ENCODE data around the gene DNMT1.

Gene DNMT1

DNA sequence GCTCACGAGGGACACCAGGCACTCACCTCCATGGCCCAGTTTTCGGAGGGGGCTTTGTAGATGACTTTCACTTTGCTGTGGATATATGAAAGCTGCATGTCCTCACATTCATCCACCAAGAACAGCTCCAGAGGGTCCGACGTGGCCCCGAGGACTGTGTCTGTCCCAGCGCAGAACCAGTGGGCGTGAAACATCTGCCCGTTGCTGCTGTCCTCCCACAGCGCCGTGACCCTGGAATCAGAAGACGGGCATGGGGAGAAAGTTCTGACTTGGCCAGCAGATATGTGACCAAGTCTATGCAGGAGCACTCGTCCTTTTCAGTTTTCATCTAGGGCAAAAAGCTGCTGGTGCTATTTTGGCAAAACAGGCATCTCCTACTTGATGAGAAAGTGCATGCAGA lies 45.3 kb downstream of the DNMT1 start:
- no peak for DNase-seq (ENCODE audit: insufficient read length, low spot score)
- no peak for FAIRE-seq
- no peak for TF ChIP-seq POLR2A (IDR thresholded peaks at IDR 0.05; ENCODE audit: low read depth, low read length)

DNA sequence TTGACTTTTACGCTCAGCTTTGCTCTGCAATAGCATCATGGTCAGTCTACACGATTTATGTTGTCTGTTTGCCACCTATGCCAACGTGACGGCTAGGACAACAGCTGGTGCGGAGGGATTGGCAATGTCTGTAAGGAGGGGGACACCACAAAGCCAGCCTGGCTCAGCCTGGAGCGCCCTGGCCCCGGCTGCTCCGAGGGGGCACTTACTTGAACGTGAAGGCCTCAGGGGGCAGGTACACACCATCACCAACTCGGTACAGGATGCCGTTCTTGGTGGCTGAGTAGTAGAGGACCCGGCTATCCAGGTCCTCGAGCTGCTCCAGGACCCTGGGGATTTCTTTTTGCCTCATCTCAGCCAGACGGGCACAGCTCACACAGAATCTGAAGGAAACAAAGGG lies 48.6 kb downstream of the DNMT1 start:
- TF ChIP-seq POLR2A (IDR thresholded peaks at IDR 0.05; ENCODE audit: low read depth, low read length): no peak
- DNase-seq (ENCODE audit: insufficient read length, low spot score): no peak
- no peak for FAIRE-seq

DNA sequence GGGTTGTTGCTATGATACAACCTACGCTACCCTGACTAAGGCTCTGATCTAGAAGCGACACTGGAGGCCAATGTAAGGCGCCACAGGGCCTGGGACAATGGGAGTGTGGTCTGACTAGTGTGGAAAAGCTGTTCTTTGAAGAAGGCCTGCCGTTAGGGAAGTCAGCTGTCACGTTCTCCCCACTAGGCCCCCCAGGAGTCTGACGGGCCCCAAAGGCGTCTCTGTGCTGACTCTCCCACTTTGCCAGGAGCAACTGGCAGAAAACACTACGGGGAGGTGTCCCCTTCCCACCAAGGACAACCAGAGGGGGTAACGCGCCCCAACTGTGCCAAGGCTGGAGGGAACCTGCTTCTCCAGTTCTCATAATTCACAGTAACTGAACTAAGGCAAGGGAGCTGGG lies 49.7 kb downstream of the DNMT1 start:
- DNase-seq (ENCODE audit: insufficient read length, low spot score) (no peak), FAIRE-seq (no peak)
- TF ChIP-seq POLR2A (IDR thresholded peaks at IDR 0.05; ENCODE audit: low read depth, low read length): no peak

DNA sequence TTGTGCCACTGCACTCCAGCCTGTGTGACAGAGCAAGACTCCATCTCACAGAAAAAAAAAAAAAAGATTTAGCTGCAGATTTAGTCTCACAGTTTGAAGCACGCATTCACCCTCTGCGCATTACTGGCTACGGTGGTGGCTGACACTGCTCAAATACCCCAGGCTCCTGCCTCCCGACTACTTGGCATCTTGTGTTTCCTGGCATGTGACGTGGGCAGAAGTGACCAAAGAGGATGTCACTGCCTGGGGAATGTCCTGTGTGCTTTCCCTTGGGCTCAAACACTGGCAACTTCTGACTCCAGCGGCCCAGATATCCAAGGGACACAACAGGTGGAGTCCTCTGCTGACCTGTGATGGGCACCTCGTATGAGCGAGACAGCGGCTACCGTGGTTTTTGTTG lies 50.4 kb downstream of the DNMT1 start:
- no peak for DNase-seq (ENCODE audit: insufficient read length, low spot score)
- TF ChIP-seq POLR2A (IDR thresholded peaks at IDR 0.05; ENCODE audit: low read depth, low read length): no peak
- FAIRE-seq: no peak

DNA sequence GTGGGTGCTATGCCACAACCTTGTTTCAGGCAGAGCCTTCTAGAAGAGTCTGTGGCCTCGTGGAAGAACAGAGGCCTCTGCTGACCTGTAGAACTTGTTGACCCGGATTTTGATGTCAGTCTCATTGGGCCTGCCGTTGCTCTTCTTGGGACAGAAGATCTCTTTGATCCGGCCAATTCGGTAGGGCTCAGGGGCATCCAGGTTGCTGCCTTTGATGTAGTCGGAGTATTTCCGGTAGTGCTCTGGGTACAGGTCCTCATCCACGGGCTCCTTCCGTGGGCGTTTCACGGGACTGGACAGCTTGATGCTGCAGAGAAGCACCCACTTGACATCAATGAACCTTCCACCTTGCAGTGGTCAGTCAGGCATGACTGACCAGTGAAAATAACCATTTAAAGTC lies 51.1 kb downstream of the DNMT1 start:
- no peak for TF ChIP-seq POLR2A (IDR thresholded peaks at IDR 0.05; ENCODE audit: low read depth, low read length)
- FAIRE-seq (no peak), DNase-seq (ENCODE audit: insufficient read length, low spot score) (no peak)

DNA sequence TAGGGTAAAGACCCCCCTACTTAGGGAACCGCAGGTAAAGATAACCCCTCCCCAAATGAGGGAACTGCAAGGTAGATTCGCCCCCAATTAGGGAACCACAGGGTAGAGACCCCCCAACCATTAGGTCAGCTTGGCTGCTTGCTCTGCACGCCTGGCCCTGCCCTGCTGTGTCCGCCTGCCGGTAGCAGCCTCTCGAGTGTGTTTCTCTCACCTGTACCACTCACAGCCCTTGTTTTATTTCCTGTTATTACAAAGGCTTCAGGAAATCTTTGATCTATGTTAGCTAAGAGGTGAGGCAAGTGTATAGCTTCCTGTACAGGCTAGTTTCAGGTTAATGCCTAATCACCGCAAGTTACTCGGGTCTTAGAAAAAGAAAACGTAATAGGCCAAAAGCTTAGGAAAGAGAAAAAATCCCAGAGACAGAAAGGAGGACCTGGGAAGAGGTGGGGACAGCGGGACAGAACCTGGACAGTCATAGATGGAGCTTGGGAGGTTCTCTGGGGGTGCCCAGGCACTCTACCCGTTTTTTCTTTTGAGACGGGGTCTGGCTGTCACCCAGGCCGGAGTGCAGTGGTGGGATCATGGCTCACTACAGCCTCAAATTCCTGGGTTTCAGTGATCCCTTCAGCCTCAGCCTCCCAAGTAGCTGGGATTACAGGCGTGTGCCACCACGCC lies 51.9 kb downstream of the DNMT1 start:
- FAIRE-seq (no peak), DNase-seq (ENCODE audit: insufficient read length, low spot score) (no peak)
- no peak for TF ChIP-seq POLR2A (IDR thresholded peaks at IDR 0.05; ENCODE audit: low read depth, low read length)

DNA sequence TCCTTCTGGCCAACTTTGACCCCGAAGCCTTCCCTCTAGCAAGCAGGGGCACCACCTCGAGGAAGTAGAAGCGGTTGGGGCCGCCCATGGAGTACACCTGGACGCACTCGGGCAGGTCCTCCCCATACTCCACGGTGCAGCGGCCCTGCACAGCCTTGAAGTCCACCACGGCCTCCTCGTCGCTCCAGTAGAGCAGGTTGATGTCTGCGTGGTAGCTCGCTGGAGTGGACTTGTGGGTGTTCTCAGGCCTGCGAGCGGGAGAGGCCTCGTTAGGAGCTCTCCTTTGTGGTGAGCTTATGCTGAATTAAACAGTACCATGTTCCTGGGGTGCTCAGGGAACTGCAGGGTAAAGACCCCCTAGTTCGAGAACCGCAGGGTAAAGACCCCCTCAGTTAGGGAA lies 52.8 kb downstream of the DNMT1 start:
- DNase-seq (ENCODE audit: insufficient read length, low spot score) (no peak), FAIRE-seq (no peak)
- TF ChIP-seq POLR2A (IDR thresholded peaks at IDR 0.05; ENCODE audit: low read depth, low read length): no peak

DNA sequence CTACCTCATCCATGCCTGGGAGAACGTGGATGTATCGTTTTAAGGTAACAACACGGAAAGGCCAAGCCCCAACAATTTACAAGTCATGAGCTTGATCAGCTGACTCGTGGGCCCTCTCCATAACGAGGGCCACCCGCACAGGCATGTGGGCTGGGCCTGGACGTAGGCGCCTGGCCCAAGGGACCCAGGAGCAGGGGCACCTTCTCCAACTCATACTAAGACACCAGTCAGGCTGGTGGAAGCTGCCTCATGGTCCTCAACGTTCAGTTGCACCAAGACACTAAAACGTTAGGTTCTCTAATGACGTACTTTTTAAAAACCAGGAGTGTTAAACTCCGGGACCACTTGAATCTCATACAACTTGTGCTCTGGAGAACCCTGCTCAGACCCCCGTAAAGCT lies 53.3 kb downstream of the DNMT1 start:
- FAIRE-seq (no peak), DNase-seq (ENCODE audit: insufficient read length, low spot score) (no peak)
- TF ChIP-seq POLR2A (IDR thresholded peaks at IDR 0.05; ENCODE audit: low read depth, low read length): no peak

DNA sequence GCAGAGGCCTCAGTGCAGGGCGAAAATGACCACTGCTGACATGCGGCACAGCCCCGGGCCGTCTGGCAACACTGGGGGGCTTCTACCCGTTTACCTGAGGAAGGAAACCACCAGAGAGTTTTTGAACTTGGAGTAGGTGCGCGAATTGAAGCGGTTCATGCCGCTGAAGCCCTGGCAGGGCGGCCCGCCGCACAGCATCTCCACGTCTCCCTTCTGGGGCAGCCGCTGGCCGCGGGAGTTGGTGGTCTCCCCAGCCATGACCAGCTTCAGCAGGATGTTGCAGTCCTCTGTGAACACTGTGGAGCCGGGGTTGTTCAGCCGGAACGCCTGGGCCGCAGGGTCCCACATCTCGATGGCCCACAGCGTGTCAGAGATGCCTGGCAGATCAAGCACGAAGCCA lies 54.8 kb downstream of the DNMT1 start:
- no peak for FAIRE-seq
- DNase-seq (ENCODE audit: insufficient read length, low spot score): no peak
- TF ChIP-seq POLR2A (IDR thresholded peaks at IDR 0.05; ENCODE audit: low read depth, low read length): no peak

DNA sequence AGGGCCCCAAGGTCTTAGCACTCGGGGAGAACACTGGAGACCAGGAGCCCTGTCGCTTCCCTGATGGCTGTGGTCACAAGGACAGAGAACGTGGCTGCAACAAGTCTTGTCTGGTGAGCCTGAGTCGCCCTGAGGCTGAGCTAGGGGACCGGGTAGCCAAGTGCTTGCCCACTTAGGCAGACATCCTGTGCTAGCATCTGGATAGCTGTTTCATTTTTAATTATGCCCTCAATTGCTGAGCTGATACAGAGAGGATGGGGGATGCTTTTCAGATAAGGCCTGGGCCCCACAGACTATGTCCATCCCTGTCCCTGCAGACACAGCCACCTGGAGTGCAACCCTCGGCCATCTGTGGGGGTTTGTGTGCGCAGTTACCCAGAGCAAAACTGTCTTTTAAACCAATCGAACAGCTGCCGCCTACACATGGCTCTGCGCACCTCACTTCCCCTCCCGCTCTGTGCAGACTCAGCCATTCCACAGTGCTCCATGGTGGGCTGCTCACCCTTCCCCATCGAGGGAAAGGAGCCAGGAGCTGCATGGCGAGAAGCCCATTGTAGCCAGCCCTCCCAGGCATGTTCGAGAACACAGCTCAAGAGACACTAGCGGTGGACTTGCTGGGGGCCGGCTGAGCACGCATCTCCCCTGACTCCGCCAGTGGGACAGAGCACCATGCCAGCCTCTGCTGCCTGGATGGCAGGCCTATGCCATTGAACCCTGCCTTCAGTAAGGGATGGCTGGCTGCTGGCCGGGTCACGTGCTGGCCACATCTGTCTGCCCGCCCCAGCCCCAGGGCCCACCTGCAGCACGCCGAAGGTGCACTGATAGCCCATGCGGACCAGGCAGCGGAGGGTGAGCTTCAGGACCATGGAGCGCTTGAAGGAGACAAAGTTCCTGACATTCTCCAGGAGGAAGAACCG lies 55.6 kb downstream of the DNMT1 start:
- no peak for FAIRE-seq

DNA sequence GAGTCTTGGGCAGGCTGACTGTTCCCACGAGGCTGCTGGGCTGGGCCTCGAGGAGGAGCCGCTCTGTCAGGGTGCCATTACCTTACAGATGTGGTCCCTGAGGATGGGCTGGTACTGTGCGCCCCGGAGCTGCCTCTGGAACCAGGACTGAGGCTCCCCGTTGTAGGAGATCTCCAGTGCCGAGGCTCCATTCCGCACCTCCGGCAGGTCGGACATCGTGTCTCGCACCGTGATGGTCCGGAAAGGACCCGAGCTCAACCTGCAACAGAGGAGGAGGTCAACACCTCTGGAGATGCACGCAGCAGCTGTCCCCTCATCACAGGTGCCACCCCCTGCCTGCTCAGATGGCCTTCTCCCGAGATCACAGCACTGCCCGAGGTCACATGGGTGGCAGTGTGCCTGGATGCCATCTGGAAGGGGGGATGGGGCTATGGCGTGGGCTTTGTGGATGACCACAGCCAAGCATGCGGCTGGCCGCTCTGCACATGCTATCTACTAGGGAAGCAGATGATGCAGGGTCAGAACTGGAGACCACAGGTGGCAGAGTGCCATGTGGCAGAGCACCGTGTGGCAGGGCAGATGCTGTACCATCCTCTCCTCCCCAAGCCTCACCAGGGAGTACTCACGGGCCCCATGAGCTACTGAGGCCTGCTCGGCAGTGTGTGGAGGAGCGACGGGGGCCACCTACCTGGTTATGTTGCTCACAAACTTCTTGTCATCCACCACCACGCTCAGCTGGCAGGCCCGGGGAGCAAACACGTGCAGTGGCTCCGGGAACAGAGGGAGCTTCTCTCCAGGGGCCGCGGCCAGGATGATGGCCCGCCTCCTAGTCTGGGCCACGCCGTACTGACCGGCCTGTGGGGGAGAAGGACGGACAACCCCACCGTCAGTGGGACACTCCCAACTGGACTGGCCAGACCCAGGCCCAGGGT lies 56.7 kb downstream of the DNMT1 start:
- DNase-seq (ENCODE audit: insufficient read length, low spot score) (no peak), FAIRE-seq (no peak)
- TF ChIP-seq POLR2A (IDR thresholded peaks at IDR 0.05; ENCODE audit: low read depth, low read length): no peak

More for the DNA sequence above, 55.6 kb downstream of the DNMT1 start:
- TF ChIP-seq POLR2A (IDR thresholded peaks at IDR 0.05; ENCODE audit: low read depth, low read length): no peak
- no peak for DNase-seq (ENCODE audit: insufficient read length, low spot score)

DNA sequence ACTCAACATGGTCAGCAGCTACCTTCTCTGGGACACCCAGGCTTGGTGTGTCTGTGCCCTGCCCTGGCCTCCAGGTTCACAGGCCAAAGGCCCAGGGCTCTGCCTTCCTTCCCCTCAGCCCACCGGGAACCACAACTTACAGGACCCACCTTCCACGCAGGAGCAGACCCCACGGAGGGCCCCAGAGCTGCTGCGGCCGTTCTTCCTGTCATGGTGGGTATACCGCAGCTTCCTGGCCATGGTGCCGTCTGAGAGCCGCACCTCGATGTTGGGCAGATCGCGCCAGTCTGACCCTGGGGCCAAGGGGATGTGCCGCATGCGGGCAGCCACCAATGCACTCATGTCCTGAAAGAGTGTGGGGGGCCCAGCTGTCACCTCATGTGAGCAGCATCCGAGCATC lies 57.8 kb downstream of the DNMT1 start:
- TF ChIP-seq POLR2A (IDR thresholded peaks at IDR 0.05; ENCODE audit: low read depth, low read length): no peak
- DNase-seq (ENCODE audit: insufficient read length, low spot score) (no peak), FAIRE-seq (no peak)

DNA sequence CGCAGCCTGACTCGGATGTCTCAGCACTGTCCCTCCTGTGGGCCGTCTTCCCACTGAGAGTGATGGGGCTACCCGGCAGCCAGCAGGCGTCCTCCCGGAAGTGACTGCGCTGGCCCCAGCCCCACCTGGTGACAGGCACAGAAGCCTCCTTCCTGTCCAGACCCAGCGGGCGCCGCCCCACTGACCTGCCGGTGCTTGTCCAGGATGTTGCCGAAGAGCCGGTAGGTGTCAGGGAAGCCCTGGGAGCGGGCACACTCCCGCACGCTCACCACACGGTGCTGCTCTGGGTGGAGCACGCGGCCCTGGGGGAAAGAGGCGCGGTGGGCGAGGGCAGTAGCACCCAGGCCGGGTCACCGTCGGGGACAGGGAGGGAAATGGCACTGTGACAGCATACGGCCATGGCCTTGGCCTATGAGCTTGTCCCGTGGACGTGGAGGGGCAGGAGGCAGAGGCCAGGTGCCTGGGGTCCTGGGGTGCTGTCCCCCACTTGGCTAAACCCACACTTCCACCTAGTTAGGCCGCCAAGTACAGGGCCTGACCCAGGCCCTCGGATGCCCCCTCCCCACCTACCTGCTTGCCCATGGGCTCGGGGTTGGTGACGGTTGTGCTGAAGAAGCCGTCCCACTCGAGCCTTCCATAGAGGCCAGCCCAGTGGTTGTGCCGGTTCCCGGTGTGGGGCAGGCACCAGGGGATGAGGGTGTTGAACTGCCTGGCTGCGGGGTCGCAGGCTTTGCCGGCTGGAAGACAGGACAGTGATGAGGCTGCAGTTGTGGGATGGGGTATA lies 59.0 kb downstream of the DNMT1 start:
- FAIRE-seq (no peak), DNase-seq (ENCODE audit: insufficient read length, low spot score) (no peak)
- no peak for TF ChIP-seq POLR2A (IDR thresholded peaks at IDR 0.05; ENCODE audit: low read depth, low read length)

Data from H54 (cell line).